Fibroblast of lung (primary cell): ENCODE results near the gene ATP13A2. TPM values are rescaled to one million over a fixed set of nuclear protein-coding genes. Genes with fewer than 3 reads are reported as not detected.

Experiments
- DNase-seq, 2 donors: peaks; one replicate each; pipeline versions ENCODE4 v3.0.0 to v3.0.0-alpha.2; 2010; ENCODE audit warnings: low read depth in 2 of 2
- H2AFZ ChIP-seq: 2 replicates; pipeline ENCODE4 v1.5.1; 2012; ENCODE audit warnings: low read length, control low read depth, inconsistent platforms
- H3K27ac ChIP-seq: 2 replicates; pipeline ENCODE4 v1.5.1; 2011; ENCODE audit warnings: low read length, control low read depth; ENCODE audit not compliant: insufficient read depth
- H3K27me3 ChIP-seq: 2 replicates; pipeline ENCODE4 v1.5.1; 2011; ENCODE audit warnings: mild to moderate bottlenecking, low read length; ENCODE audit not compliant: control insufficient read depth, insufficient read depth
- H3K36me3 ChIP-seq: 2 replicates; pipeline ENCODE4 v1.5.1; 2011; ENCODE audit warnings: low read length; ENCODE audit not compliant: control insufficient read depth, insufficient read depth
- H3K4me1 ChIP-seq: 2 replicates; pipeline ENCODE4 v1.5.1; 2011; ENCODE audit warnings: low read length; ENCODE audit not compliant: control insufficient read depth, insufficient read depth; ENCODE audit errors: extremely low read depth
- H3K4me2 ChIP-seq: 2 replicates; pipeline ENCODE4 v1.5.1; 2011; ENCODE audit warnings: low read length, control low read depth; ENCODE audit not compliant: insufficient read depth; ENCODE audit errors: extremely low read depth
- H3K4me3 ChIP-seq, 4 experiments: fragments of 200-600 bp in 1 of 4; sonication (generic) in 1 of 4; replicated peaks in 1 of 4; 2 replicates each; pipeline ENCODE4 v1.5.1; 2011 to 2016; ENCODE audit warnings: low read length in 4 of 4, low read depth in 3 of 4, mild to moderate bottlenecking in 3 of 4, control low read depth in 2 of 4, inconsistent platforms in 1 of 4, mixed read lengths in 1 of 4; ENCODE audit not compliant: insufficient read depth in 1 of 4; ENCODE audit errors: control extremely low read depth in 1 of 4
- H3K79me2 ChIP-seq: 2 replicates; pipeline ENCODE4 v1.5.1; 2012; ENCODE audit warnings: mild to moderate bottlenecking, low read length, inconsistent platforms; ENCODE audit not compliant: control insufficient read depth, insufficient read depth
- H3K9ac ChIP-seq: 2 replicates; pipeline ENCODE4 v1.5.1; 2011; ENCODE audit warnings: mild to moderate bottlenecking, low read length, control low read depth; ENCODE audit not compliant: insufficient read depth
- H3K9me3 ChIP-seq: 2 replicates; pipeline ENCODE4 v1.5.1; 2012; ENCODE audit warnings: low read depth, low read length; ENCODE audit not compliant: control insufficient read depth, insufficient read depth
- H4K20me1 ChIP-seq: 2 replicates; pipeline ENCODE4 v1.5.1; 2011; ENCODE audit warnings: low read length; ENCODE audit not compliant: control insufficient read depth, insufficient read depth; ENCODE audit errors: extremely low read depth
- EZH2 ChIP-seq: IDR thresholded peaks from 2 replicates; pipeline ENCODE4 v1.5.1; 2012; ENCODE audit warnings: low read length, control low read depth, mild to moderate bottlenecking; ENCODE audit errors: missing control alignments
- polyA plus RNA-seq, 2 donors: library from polyadenylated mRNA; depleted of rRNA in 1 of 2; stranded (reverse) in 1 of 2; unstranded in 1 of 2; fragments of >200 nt; gene quantifications; 2 replicates each; pipeline ENCODE4 v1.2.1, GENCODE V29; 2011 to 2012; ENCODE audit warnings: missing spikeins in 1 of 2
- total RNA-seq: library from RNA; depleted of rRNA; stranded (reverse); fragments of >200 nt; gene quantifications from 2 replicates; pipeline ENCODE4 v1.2.1, GENCODE V29; 2014
- TF ChIP-seq, protein P1 (sequence below), 2 donors: IDR thresholded peaks in 1 of 2; conservative IDR thresholded peaks in 1 of 2; 1 replicate in 1 of 2; 2 replicates in 1 of 2; pipeline ENCODE4 v1.5.1; 2011 to 2012; ENCODE audit warnings: low read length in 2 of 2, control low read depth in 1 of 2, inconsistent platforms in 1 of 2, low read depth in 1 of 2, mild to moderate bottlenecking in 1 of 2

ATP13A2 gene
- total and polyA plus RNA-seq, 2 donors (not counting 1 experiment from before 2014, with no cell fraction given), result 6.5 to 10.9 TPM

DNA sequence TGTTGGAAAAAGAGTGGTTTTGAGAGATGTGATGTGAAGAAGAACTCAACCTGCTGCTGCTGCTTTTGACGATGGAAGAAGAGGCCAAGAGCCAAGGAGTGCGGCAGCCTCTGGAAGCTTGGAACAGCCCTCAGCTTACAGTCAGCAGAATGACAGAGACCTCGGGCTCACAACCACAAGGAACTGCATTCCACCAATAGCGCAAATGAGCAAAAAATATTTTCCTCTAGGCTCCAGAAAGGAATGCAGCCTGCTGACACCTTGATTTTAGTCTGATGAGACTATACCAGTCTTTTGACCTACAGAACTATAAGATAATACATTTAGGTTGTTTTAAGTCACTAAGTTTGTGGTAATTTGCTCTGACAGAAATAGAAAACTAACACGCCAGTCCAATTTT is 31.9 kb upstream of the ATP13A2 start:
- Histone ChIP-seq H2AFZ (no peak overlapping the region), H3K4me3 (no peak overlapping the region), H3K9me3 (no peaks in the 10 kb centered on the region), H3K27ac (no peak overlapping the region), H4K20me1 (no peaks in the 10 kb centered on the region), H3K79me2 (peaks cover 13% of the 10 kb centered on the region), H3K4me1 (no peaks in the 10 kb centered on the region), H3K36me3 (peaks cover 13% of the 10 kb centered on the region), H3K27me3 (no peaks in the 10 kb centered on the region), H3K4me2 (no peak overlapping the region), H3K9ac (no peak overlapping the region)
- TF ChIP-seq EZH2, result no peak
- TF ChIP-seq, protein P1, sequence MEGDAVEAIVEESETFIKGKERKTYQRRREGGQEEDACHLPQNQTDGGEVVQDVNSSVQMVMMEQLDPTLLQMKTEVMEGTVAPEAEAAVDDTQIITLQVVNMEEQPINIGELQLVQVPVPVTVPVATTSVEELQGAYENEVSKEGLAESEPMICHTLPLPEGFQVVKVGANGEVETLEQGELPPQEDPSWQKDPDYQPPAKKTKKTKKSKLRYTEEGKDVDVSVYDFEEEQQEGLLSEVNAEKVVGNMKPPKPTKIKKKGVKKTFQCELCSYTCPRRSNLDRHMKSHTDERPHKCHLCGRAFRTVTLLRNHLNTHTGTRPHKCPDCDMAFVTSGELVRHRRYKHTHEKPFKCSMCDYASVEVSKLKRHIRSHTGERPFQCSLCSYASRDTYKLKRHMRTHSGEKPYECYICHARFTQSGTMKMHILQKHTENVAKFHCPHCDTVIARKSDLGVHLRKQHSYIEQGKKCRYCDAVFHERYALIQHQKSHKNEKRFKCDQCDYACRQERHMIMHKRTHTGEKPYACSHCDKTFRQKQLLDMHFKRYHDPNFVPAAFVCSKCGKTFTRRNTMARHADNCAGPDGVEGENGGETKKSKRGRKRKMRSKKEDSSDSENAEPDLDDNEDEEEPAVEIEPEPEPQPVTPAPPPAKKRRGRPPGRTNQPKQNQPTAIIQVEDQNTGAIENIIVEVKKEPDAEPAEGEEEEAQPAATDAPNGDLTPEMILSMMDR (conservative IDR thresholded peaks at IDR 0.05 in 1 of 2, IDR thresholded peaks at IDR 0.05 in 1 of 2; ENCODE audit: low read depth in 1 of 2, low read length in 2 of 2), result no peak
- no peak for DNase-seq

DNA sequence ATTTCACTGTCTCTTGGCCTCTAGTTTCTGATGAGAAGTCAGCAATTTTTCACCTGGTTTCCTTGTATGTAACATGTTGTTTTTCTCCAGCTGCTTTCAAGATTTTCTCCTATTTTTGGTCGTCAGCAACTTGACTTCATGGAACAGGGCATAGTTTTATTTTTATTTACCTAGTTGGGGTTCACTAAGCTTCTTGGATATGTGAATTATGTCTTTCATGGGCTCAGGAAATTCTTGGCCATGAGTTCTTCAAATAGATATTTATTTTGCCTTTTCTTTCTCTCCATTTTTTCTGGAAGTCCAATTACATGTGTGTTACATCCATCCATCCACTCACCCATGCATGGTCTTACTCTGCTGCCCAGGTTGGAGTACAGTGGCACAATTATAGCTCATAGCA is 28.4 kb upstream of the ATP13A2 start:
- Histone ChIP-seq H2AFZ (no peak overlapping the region), H3K9ac (no peak overlapping the region), H3K4me2 (no peak overlapping the region), H3K36me3 (peaks cover 13% of the 10 kb centered on the region), H4K20me1 (no peaks in the 10 kb centered on the region), H3K79me2 (peaks cover 3% of the 10 kb centered on the region), H3K27ac (no peak overlapping the region), H3K27me3 (no peaks in the 10 kb centered on the region), H3K4me3 (no peak overlapping the region), H3K4me1 (no peaks in the 10 kb centered on the region), H3K9me3 (no peaks in the 10 kb centered on the region)
- DNase-seq, result no peak
- TF ChIP-seq, protein P1 (conservative IDR thresholded peaks at IDR 0.05 in 1 of 2, IDR thresholded peaks at IDR 0.05 in 1 of 2; ENCODE audit: low read depth in 1 of 2, low read length in 2 of 2), result no peak
- no peak for TF ChIP-seq EZH2

DNA sequence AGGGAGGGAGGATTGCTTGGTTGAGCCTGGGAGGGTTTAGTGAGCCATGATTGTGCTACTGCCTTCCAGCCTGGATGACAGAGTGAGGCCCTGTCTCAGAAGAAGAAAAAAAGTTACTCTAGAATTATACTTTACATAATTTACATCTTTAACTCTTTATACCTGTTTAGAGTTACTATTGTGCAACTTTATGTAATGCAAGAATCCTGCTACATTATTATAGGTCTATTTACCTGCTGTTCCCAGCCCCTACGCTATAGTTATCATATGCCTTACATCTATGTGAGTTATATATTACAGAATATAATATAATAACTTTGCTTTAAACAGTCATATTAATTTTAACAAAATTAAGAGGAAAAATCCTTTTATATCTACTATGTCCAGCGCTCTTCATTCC is 27.8 kb upstream of the ATP13A2 start:
- no peak overlapping the region for H2AFZ ChIP-seq
- no peak overlapping the region for H3K9ac ChIP-seq
- no peaks in the 10 kb centered on the region for H4K20me1 ChIP-seq
- no peaks in the 10 kb centered on the region for H3K27me3 ChIP-seq
- DNase-seq, result no peak
- H3K9me3 ChIP-seq, result no peaks in the 10 kb centered on the region
- no peak overlapping the region for H3K4me3 ChIP-seq
- H3K79me2 ChIP-seq, result no peaks in the 10 kb centered on the region
- H3K4me1 ChIP-seq, result no peaks in the 10 kb centered on the region
- peaks cover 12% of the 10 kb centered on the region for H3K36me3 ChIP-seq
- no peak overlapping the region for H3K27ac ChIP-seq
- no peak overlapping the region for H3K4me2 ChIP-seq
- TF ChIP-seq, protein P1 (conservative IDR thresholded peaks at IDR 0.05 in 1 of 2, IDR thresholded peaks at IDR 0.05 in 1 of 2; ENCODE audit: low read depth in 1 of 2, low read length in 2 of 2), result no peak
